CD4-positive, alpha-beta T cell treated with Interleukin-17A for 1 hour (primary cell): ENCODE measurements around the gene LRRC7.

Experiments
- DNase-seq: peaks from one replicate; pipeline ENCODE4 v3.0.0-alpha.2; 2020

Gene LRRC7

DNA sequence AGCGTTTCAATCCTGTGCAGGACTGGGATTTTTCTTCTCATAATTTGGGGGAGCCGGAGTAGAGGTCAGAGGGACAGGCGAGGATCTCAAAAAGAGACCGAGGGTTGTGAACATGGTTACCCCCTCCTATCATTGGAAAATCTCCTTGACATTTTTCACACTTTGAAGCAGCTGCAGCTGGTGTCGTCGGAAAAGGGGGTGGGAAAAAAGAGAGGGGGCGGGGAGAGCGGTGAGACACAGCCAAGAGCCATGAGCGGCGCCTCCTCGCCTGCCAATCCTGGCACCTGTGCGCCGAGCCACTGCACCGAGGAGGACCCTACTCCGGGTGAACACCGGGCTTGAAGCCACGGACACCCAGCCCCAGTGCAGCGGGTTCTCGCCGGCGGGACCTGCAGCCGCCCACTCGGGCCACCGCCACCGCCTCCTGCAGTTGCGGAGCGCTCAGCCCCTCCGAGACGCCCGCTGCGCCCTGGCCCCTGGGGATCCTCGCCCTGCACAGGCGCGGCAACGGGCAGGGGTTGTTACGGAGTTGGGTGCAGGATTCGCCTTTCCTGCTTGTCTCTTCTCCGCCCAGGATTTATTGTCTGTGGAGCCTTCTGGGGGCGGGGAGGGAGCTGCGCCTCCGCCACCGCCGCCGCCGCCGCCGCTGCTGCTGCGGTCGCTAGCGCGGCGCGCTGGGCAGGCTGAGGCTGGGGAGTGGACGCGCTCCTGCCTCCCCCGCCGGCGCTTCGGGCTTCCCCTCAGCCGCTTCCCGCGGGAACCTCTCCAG lies at the start of gene LRRC7:
Gene LRRC7 (plus strand): TSS at position 271 of the 769 bp plus-strand sequence. CDS start 718 bp downstream, outside the sequence.
- no peak for DNase-seq

DNA sequence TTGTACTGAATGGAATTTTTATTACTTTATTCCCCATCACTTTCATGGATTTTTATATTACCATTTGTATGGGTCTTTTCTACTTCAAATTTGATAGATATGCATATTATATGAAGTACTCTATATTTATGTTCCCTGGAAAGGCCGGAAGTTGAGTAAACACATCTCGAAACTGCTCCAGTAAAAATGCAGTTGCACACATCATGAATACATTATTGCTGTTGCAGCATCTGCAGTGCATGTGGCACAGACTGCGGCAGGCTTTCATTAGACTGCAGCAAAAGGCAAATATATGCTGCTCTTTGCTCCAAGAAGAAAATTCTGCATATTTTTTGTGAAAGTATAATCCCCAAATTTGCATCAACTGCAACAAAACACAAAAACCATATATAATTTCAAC lies 48.7 kb upstream of the LRRC7 start:
- no peak for DNase-seq

- DNase-seq, result no peak
Measured at GRCh38 chr1:69520326-69520725, 47.4 kb upstream of the LRRC7 start.

DNA sequence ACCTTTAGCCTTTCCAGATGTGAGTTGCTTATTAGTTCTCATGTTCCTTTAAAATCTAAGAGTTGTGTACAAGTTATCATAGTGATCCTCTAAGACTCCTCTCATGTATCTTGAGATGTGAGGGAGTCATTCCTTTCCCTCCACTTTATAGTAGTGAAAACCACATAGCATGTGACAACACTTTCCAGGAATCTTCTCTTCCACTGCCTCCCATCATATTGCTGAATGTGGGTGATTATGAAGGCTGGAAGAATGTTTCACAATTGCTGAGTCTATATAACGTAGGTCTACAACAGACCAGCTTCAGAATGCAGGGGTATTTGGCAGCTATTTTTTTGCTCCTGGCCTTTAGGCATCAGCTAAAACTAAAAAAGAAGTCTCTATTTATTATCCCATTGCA lies 44.7 kb upstream of the LRRC7 start:
- DNase-seq, result no peak

- no peak for DNase-seq
Measured at GRCh38 chr1:69523461-69523860, 44.3 kb upstream of the LRRC7 start.

DNA sequence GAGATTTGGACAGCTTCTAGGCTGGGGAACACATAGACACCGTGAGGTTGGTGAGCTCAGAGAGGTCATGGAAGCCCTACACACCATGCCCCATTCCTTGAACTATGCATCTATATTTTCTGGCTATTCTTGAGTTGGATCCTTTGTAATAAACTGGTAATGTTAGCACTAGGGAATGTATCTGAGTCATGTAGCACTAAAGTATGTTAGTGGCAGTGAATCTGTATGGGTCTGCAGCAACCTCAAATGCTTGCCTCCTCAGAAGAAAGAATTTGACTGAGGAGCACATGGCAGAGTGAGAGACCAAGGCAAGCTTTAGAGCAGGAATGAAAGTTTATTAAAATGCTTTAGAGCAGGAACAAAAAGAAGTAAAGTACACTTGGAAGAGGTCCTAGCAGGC lies 43.7 kb upstream of the LRRC7 start:
- no peak for DNase-seq

DNA sequence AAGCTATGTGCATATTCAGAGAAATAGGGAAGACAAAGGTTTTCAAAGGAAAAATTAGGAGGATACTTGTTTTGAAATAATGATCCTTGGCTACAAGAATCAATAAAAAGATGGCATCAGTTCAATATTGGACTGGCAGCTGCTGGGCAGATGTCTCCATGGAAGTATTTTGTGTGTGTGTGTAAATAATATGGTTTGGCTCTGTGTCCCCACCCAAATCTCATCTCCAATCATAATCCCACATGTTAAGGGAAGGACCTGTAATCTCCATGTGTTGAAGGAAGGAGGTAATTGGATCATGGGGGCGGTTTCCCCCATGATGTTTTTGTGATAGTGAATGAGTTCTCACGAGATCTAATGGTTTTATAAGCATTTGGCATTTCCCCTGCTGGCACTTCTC lies 40.4 kb upstream of the LRRC7 start:
- DNase-seq, result no peak

- DNase-seq, result no peak
Measured at GRCh38 chr1:69528376-69528775, 39.3 kb upstream of the LRRC7 start.

DNA sequence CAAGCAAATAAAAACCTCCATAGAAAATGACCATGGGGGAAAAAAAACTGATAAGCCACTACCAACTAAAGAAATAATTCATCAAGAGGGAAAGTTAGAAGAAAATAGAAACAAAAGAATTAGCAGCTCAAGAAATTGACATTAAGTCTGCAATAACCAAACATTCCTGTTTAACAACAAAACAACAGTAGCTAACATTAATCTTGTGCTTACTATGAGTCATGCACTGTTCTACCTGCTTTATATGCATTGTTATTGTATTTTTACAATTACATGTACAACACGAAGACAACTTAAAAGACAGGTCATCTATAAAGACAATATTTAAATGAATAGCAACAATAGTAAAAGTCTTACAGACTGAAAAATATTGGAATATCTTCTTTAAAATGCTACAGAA lies 34.4 kb upstream of the LRRC7 start:
- no peak for DNase-seq

DNA sequence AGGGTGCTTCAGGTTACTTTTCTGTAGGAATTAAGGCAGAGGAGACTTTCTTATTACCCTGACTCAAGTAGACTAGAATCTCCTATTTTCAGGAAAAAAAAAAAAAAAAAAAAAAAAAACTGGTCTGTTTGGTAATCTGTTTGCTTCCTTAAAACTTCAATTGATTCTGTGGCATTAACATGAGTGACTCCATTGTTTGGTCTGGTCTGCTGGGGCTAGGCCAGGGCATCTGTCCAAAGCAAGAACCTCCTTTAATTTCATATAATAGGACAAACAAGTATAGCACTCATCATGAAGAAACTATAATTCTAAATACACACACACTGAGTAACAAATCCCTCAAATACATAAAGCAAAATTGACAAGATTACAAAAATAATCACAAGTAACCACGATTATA lies 32.9 kb upstream of the LRRC7 start:
- no peak for DNase-seq

DNA sequence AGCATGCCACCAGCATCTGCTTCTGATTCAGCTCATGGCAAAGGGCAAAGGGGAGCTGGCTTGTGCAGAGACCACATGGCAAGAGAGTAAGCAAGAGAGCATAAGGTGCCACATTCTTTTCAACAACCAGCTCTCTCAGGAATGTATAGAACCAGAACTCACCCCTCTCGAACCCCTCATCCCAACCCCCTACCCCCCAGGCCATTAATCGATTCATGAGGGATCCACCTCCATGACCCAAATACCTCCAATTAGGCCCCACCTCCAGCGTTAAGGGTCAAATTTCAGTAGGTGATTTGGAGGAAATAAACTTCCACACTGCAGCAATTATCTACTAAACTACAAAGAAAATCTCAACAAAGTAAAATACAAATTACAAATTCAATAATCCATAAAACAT lies 32.2 kb upstream of the LRRC7 start:
- DNase-seq, result no peak

DNA sequence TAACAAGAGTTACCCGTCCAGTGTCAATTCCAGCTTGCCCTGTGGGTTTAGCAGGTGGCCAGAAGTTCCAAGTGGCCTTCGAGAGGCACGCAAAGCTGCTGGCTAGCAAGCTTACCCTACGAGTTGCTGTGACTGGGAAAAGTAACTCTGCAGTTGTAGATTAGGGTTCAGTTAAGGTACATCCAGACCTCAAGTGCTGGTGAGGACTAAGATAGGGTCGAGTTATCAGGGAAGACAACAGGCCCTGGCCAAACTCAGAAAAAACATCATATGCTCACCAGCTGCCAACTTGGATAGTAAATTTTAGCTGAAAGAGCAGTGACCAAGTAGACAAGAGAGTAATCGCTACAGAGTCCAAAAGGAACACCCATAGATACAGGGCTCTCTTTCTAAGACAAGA lies 27.7 kb upstream of the LRRC7 start:
- DNase-seq, result no peak

- DNase-seq, result no peak
Measured at GRCh38 chr1:69551476-69552324, 16.0 kb upstream of the LRRC7 start.

DNA sequence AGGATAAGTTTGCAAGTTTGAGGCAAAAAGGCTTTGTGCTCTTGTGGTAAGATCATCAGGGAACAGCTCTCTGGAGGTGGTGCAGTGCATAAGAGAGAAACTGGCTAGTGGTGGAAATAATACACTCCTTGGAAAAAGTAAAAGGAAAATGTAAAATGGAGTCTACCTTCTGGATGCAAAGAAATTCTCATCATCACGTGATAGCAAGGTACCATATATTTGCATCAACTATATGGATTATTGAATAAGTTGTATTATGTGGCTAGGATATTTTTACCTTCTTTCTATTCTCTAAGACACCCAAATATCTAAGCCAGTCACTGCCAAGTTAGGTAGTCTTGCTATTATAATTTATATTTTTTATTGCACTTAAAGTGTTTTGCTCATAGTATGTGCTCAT lies 14.0 kb upstream of the LRRC7 start:
- no peak for DNase-seq

GRCh38 chr1:69568421-69569174 lies 876 bp downstream of the LRRC7 start:
- no peak for DNase-seq

- no peak for DNase-seq
Measured at GRCh38 chr1:69569175-69569541, 1.4 kb downstream of the LRRC7 start.

- DNase-seq, result no peak
Measured at GRCh38 chr1:69569576-69570328, 2.0 kb downstream of the LRRC7 start.

DNA sequence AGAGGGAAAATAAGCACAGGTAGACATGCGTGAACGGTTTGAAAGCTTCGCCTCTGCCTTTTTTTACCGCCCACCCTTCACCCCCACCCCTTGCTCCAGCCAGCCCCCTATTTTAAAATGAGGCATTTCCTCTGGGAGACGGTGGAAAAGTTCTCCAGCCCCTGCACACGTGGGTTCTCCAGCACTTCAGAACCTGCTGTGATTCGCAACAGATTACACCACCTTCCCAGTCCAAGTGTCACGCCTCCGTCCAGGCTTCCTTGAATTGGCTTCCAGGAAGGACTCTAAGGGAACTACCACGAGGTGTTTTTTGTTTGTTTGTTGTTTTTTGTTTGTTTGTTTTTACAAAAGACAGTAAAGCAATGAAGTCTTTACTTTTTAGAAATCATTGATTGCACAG lies 2.6 kb downstream of the LRRC7 start:
- DNase-seq, result no peak

DNA sequence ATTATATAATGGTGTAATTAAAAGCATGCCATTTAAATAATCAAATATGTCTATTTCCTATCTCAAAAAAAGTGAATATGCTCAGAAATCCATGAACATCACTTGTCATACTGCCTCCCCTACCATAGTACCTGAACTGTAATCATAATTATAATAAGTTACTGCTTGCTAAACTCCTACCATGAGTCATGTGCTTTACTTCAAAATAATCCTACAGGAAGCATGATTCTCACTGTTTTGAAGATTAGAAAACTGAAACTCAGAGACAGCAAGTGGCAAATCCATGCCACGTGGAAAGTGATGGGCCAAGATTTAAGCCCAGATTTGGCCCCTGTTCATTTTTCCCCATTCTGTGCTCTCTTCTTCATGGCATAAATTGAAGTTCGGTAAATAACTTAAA lies 5.2 kb downstream of the LRRC7 start:
- no peak for DNase-seq

DNA sequence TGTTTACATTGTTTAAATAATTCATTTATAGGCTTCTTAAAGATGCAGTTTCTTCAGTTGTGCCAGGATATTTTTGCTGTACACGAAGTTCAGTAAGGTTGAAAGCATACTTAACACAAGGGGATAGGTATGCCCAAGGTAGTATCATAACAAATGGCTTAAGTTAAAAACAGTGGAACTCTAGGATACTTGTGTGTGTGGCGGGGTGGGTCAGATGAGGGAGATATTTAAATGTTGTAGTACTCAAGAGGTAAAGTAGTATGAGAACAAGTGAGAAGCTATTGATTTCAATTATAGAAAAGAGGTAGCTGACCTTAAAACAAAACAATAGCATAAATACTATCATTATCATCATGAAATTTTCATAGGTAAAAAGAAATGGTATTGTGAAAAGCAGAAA lies 6.2 kb downstream of the LRRC7 start:
- no peak for DNase-seq

DNA sequence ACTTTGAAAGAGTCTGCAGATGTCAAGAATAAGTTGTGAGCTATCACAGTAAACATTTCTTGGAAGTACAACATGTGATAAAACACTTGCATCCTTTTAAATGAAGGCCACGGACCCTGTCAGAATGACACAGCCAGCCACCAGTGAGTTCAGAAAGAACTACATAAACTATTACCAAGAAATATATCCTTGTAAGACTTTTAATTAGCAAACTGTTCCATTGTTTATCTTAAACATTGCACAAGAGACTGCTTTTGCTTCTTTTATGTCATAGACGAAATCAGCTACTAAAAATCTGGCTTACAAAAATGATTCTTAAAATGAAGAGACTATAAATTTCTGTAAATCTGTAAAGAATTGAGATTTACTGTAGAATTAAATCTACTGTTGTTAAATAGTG lies 17.9 kb downstream of the LRRC7 start:
- DNase-seq, result no peak

DNA sequence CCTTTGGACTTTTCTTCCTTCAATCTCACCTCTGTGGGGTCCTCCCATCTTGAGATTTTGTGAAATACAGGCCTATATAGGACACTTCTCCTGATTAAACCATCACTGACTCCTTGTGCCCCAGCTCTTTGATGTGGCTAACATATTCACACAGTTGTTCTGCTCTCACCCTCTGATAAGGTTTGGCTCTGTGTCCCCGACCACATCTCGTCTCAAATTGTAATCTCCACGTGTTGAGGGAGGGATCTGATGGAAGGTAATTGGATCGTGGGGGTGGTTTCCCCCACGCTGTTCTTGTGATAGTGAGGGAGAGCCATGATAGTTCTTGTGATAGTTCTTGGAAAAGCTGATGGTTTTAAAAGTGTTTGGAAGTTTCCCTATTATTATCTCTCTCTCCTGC lies 19.7 kb downstream of the LRRC7 start:
- no peak for DNase-seq

- no peak for DNase-seq
Measured at GRCh38 chr1:69589799-69590198, 22.1 kb downstream of the LRRC7 start.
